Measurements from ENCODE around the gene RPS13. TPM values are rescaled to one million over a fixed set of nuclear protein-coding genes. Genes with fewer than 3 reads are reported as not detected.

RPS13 gene
- total RNA-seq, 6 experiments from 2014 or later = 303 to 496 (median 339) TPM

- intact Hi-C loops (cut with DNase I) = no loop called here
Observed at GRCh38 chr11:17077240-17077519, 287 bp downstream of the RPS13 start.

GRCh38 chr11:17076517-17077239, 789 bp downstream of the RPS13 start:
- Histone ChIP-seq H3K36me3 (peaks cover 0 to 33% (median 15%) of the 10 kb centered on the region in 4 donors), H3K27ac (peak overlapping the region; percentile 80 to 82 (median 81)), H3K4me3 (peak overlapping the region; percentile 74 to 100 (median 98)), H3K27me3 (no peaks in the 10 kb centered on the region), H3K4me1 (peaks cover 0 to 12% (median 6%) of the 10 kb centered on the region in 4 donors), H3K9me3 (no peaks in the 10 kb centered on the region)
- DNase-seq (no peak), ATAC-seq (no peak)
- TF ChIP-seq CTCF (IDR thresholded peaks at IDR 0.05) (no peak), POLR2A (IDR thresholded peaks at IDR 0.05) (no peak)
- 4% methylated on average over 12 of the region's 15 CpGs for WGBS (ENCODE audit: insufficient coverage, low coverage, low lambda C conversion rate, missing lambda C conversion rate)
- intact Hi-C loops (cut with DNase I) = no loop called here

More at GRCh38 chr11:17077240-17077519, 287 bp downstream of the RPS13 start:
- no peaks in the 10 kb centered on the region for H3K27me3 ChIP-seq
- peak overlapping the region; percentile 74 to 100 (median 98) for H3K4me3 ChIP-seq
- ATAC-seq = peak; percentile 16 to 49 (median 28)
- no peak for DNase-seq
- H3K36me3 ChIP-seq = peaks cover 0 to 33% (median 15%) of the 10 kb centered on the region in 4 donors
- 1% methylated on average over 19 of the region's 20 CpGs for WGBS (ENCODE audit: insufficient coverage, low coverage, low lambda C conversion rate, missing lambda C conversion rate)
- no peaks in the 10 kb centered on the region for H3K9me3 ChIP-seq
- TF ChIP-seq CTCF (IDR thresholded peaks at IDR 0.05) = no peak
- no peak for TF ChIP-seq POLR2A (IDR thresholded peaks at IDR 0.05)
- peak overlapping the region; percentile 80 to 82 (median 81) for H3K27ac ChIP-seq
- peaks cover 0 to 12% (median 6%) of the 10 kb centered on the region in 4 donors for H3K4me1 ChIP-seq

- ATAC-seq (no peak), DNase-seq (no peak)
- Histone ChIP-seq H3K4me1 (peaks cover 0 to 12% (median 6%) of the 10 kb centered on the region in 4 donors), H3K4me3 (no peak overlapping the region), H3K27ac (no peak overlapping the region), H3K27me3 (no peaks in the 10 kb centered on the region), H3K9me3 (no peaks in the 10 kb centered on the region), H3K36me3 (peaks cover 0 to 33% (median 15%) of the 10 kb centered on the region in 4 donors)
- WGBS (ENCODE audit: insufficient coverage, low coverage, low lambda C conversion rate, missing lambda C conversion rate) = 66% methylated on average over 5 of the region's 5 CpGs
- TF ChIP-seq POLR2A (IDR thresholded peaks at IDR 0.05) = no peak
- TF ChIP-seq CTCF (IDR thresholded peaks at IDR 0.05) = no peak
- intact Hi-C loops (cut with DNase I) = no loop called here
Observed at GRCh38 chr11:17075506-17075905, 2.0 kb downstream of the RPS13 start.

- Histone ChIP-seq H3K9me3 (no peaks in the 10 kb centered on the region), H3K36me3 (peaks cover 0 to 33% (median 15%) of the 10 kb centered on the region in 4 donors), H3K4me3 (no peak overlapping the region), H3K27me3 (no peaks in the 10 kb centered on the region), H3K27ac (no peak overlapping the region), H3K4me1 (peaks cover 0 to 12% (median 6%) of the 10 kb centered on the region in 4 donors)
- no peak for TF ChIP-seq CTCF (IDR thresholded peaks at IDR 0.05)
- no peak for TF ChIP-seq POLR2A (IDR thresholded peaks at IDR 0.05)
- WGBS (ENCODE audit: insufficient coverage, low coverage, low lambda C conversion rate, missing lambda C conversion rate) = 51% methylated on average over 4 of the region's 4 CpGs
- no peak for DNase-seq
- ATAC-seq = no peak
- intact Hi-C loops (cut with DNase I) = no loop called here
Observed at GRCh38 chr11:17073370-17074027, 4.0 kb downstream of the RPS13 start.

Measured in right lobe of liver (tissue), 6 donors.